ENCODE results near the gene CCDC34. TPM values are rescaled to one million over a fixed set of nuclear protein-coding genes. Genes with fewer than 3 reads are reported as not detected.

Gene CCDC34
- total and polyA plus RNA-seq, 2 of the 8 experiments (the other 6 are each of a cell fraction or from before 2014, with no cell fraction given) = 7.7 to 24.3 TPM

DNA sequence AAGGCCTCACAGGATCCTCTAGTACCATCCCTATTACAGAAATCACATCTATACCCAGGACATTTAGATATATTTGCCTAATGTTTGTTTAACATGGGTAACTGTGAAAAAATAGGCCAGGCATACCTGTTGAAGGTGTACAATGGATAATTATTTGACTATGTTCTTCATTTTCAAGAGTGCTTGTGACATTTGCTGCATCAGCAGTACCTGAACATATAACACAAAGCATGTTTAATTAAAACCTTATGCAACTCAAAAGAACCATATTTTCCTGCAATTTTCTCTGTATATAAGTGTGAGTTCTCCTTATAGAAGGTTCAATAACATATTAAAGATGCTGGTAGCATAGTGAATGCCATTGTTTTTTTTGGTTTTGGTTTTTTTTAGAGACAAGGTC, 8.5 kb upstream of the CCDC34 start (continued):
- TF ChIP-seq MAFK (IDR thresholded peaks at IDR 0.05; ENCODE audit: low read depth, low read length) (no peak), TEAD4 (IDR thresholded peaks at IDR 0.05; ENCODE audit: low read depth, low read length) (no peak)
- TF ChIP-seq, protein P1, sequence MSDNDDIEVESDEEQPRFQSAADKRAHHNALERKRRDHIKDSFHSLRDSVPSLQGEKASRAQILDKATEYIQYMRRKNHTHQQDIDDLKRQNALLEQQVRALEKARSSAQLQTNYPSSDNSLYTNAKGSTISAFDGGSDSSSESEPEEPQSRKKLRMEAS (IDR thresholded peaks at IDR 0.05) = no peak

Measured in H1 (cell line).